HG03139 (cell line): ENCODE measurements around the gene TIGIT.
"Not testable (repeated sequence)": the region's sequence is repeated elsewhere in the genome, so short reads cannot be mapped to it uniquely, and the experiment has no call there.

Source experiments
- ATAC-seq: cut with Tn5 transposase; IDR thresholded peaks from one replicate; pipeline ENCODE4 v1.9.1; 2021; ENCODE audit not compliant: unreplicated experiment

The TIGIT gene

GRCh38 chr3:114293838-114294535, at the start of gene TIGIT:
TIGIT (plus strand) TSS chr3:114294028; CDS start chr3:114294062, 34 bp downstream.
- ATAC-seq, result no peak

DNA sequence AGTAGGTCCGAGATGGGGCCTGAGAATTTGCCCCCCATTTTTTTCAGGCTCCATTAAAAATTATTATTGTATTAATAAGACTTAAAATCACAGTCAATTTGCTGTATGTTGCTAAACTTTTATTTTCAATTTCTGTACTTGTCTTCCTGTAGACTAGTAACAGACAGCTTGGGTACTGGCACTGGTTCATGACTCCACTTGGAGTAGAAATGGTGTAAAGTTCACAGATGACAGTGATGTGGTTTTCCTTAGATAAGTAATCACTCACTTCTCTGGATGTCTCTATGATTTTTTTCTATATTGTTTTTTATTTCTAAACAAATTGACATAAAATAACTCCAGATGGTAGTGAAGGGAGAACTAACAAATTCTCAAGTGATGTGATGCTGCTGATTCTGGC, 40.9 kb upstream of the TIGIT start:
- ATAC-seq, result no peak

GRCh38 chr3:114253505-114253904, 40.3 kb upstream of the TIGIT start:
- ATAC-seq, result no peak

- ATAC-seq, result no peak
Observed at GRCh38 chr3:114259566-114259965, 34.3 kb upstream of the TIGIT start.

GRCh38 chr3:114260152-114260551, 33.7 kb upstream of the TIGIT start:
- ATAC-seq, result no peak

DNA sequence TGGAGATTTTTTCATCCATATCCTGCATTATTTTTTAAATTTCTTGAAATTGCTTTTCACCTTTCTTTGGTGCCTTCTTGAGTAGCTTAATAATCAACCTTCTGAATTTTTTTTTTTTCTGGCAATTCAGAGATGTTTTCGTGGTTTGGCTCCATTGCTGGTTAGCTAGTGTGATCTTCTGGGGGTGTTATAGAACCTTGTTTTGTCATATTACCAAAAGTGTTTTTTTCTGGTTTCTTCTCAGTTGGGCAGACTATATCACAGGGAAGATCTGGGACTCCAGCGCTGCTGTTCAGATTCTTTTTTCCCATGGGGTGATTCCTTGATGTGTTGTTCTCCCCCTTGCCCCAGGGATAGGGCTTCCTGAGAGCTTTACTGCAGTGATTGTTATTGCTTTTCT, 23.8 kb upstream of the TIGIT start:
- ATAC-seq, result no peak

GRCh38 chr3:114272271-114272670, 21.6 kb upstream of the TIGIT start:
- ATAC-seq, result no peak

DNA sequence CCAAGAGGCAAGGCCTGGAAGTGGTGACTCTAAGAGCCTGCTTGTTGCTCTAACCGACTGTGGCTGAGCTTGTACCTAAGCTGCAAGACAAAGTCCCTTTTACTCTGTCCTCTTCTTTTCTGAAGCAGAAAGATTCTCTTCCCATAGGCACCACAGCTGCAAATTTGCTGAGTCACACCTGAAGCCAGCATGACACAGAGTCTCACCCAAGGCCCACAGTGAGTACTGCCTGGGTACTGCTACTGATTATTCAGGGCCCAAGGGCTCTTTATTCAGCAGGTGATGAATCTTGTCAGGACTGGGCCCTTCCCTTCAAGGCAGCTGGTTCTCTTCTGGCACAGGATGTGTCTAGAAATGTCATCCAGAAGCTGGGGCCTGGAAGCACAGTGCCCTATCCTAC, 18.9 kb upstream of the TIGIT start:
- no peak for ATAC-seq

DNA sequence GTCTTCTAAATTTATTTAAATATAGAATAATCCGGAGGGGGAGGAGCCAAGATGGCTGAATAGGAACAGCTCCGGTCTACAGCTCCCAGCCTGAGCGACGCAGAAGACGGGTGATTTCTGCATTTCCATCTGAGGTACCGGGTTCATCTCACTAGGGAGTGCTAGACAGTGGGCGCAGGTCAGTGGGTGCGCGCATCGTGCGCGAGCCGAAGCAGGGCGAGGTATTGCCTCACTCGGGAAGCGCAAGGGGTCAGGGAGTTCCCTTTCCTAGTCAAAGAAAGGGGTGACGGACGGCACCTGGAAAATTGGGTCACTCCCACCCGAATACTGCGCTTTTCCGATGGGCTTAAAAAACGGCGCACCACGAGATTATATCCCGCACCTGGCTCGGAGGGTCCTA, 17.0 kb upstream of the TIGIT start:
- ATAC-seq, result not testable (repeated sequence)

- ATAC-seq, result no peak
Observed at GRCh38 chr3:114284644-114285043, 9.2 kb upstream of the TIGIT start.

GRCh38 chr3:114285648-114286230, 8.1 kb upstream of the TIGIT start:
- ATAC-seq, result no peak

- no peak for ATAC-seq
Observed at GRCh38 chr3:114286266-114286665, 7.6 kb upstream of the TIGIT start.

DNA sequence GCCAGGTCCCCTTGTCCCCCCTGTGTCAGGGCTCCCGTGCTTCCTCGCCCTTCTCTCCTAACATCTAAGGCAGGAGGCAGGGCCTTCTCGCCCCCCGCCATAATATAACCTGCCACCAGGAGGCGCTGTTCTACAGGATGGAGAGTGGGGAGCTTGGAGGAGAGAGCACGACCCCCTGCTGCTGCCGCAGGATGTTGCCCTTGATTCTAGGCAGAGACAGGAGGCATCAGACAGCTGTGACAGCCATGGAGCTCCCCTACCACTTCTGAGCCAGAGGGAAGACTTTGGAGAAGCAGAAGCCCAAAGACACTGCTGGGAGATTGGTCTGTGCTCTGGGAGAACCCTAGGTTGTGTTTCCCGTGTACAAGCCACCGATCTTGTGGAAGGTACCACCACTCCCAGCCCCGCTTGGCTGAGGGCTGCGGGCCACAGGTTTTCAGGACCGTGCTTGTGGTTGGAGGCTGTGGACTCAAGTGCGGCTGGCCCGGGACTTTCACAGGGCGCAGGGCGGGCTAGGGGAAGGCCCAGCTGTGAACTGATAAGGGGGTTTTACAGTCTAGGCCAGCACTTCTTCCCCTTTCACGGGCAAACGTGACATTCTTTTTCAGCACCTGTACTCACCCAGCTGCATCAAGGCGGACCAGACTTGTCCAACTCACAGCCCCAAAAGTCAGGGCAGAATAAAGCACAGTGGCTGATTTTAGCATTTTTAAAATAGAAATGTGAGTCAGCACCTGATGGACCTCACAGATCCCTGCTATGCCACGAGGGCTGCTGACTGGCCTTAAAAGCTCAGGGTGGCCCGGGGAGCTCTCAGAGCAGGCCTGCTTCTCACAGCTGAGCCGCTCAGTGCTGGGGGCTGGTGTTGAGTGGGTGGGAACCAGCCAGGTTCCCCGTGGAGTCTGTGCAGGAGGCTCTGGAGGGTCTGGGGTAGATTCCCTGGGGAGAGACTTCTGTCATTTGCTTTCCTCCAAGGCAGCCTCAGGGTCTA, 2.6 kb upstream of the TIGIT start:
- peak; percentile 73 for ATAC-seq

- no peak for ATAC-seq
Observed at GRCh38 chr3:114294940-114295480, 1.2 kb downstream of the TIGIT start.

- no peak for ATAC-seq
Observed at GRCh38 chr3:114295946-114296345, 2.1 kb downstream of the TIGIT start.

DNA sequence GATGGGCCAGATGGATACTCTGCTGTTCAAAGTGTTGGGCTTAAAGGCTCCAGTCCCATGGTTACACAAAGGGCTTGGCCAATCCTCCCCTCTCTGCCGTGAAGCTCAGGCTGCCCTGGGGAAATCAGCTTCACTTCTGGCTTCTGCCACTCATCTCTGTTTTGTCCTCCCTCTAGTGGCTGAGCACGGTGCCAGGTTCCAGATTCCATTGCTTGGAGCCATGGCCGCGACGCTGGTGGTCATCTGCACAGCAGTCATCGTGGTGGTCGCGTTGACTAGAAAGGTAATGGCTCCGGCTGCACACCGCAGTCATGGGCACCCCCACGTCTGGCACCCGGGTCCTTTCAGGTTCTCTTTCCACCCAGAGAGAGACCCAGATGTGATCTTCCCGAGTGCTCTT, 5.6 kb downstream of the TIGIT start:
- no peak for ATAC-seq

DNA sequence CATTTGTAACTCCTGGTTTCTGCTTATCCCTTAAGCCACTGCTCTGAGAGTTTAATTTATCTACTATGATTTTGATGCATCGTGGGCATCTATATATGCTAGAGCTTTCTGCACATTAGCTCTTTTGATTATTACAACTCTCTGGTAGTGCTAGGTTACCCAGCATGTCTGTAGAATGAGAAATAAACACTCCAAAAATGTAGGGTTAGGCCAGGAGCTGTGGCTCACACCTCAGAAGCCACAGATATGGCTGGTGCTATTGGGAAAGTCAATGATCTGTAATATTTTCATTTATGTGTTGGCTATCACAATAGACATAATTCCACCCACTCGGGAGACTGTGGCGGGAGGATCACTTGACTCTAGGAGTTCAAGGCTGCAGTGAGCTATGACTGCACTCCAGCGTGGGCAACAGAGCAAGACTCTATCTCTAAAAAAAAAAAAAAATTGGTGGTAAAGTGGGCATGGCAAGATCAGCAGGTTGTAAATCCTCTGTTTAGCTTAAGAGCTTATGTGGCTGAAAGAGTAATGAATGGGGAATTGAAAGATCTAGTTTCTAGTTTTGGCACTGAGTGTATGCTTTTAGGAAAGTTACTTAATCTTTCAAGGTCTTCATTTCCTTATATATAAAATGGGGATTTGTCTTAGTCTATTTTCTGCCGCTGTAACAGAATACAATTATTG, 6.3 kb downstream of the TIGIT start:
- no peak for ATAC-seq

- ATAC-seq, result no peak
Observed at GRCh38 chr3:114307222-114307830, 13.5 kb downstream of the TIGIT start.

GRCh38 chr3:114307832-114308231, 14.0 kb downstream of the TIGIT start:
- ATAC-seq, result no peak

GRCh38 chr3:114308377-114308776, 14.5 kb downstream of the TIGIT start:
- ATAC-seq, result no peak
